Smooth muscle cell (in vitro differentiated cells): ENCODE results near the gene CD28. TPM values are rescaled to one million over a fixed set of nuclear protein-coding genes. Genes with fewer than 3 reads are reported as not detected.

Source experiments
- DNase-seq: peaks from one replicate; lab custom pipeline; 2025; ENCODE audit not compliant: unreplicated experiment; lab: John Stamatoyannopoulos, UW
- H2AFZ ChIP-seq: fragments of 200-600 bp; sonication (generic); 2 replicates; pipeline ENCODE4 v1.6.0; 2016; ENCODE audit warnings: antibody characterized with exemption, low read depth, mild to moderate bottlenecking
- H3F3A ChIP-seq: fragments of 200-600 bp; sonication (generic); 2 replicates; pipeline ENCODE4 v1.6.0; 2017; ENCODE audit warnings: antibody characterized with exemption, low read depth
- H3K27ac ChIP-seq: fragments of 200-600 bp; sonication (generic); 2 replicates; pipeline ENCODE4 v1.5.1; 2016; ENCODE audit warnings: low read depth, mild to moderate bottlenecking
- H3K27me3 ChIP-seq: fragments of 200-600 bp; sonication (generic); 2 replicates; pipeline ENCODE4 v1.6.1; 2016; ENCODE audit warnings: low read depth, mild to moderate bottlenecking
- H3K36me3 ChIP-seq: fragments of 200-600 bp; sonication (generic); 2 replicates; pipeline ENCODE4 v1.5.1; 2016; ENCODE audit warnings: low read depth
- H3K4me1 ChIP-seq: fragments of 200-600 bp; sonication (generic); 2 replicates; pipeline ENCODE4 v1.5.1; 2016; ENCODE audit warnings: low read depth
- H3K4me2 ChIP-seq: fragments of 200-600 bp; sonication (generic); 2 replicates; pipeline ENCODE4 v1.6.0; 2016; ENCODE audit warnings: mild to moderate bottlenecking
- H3K4me3 ChIP-seq: fragments of 200-600 bp; sonication (generic); 2 replicates; pipeline ENCODE4 v1.5.1; 2016; ENCODE audit warnings: mild to moderate bottlenecking
- H3K79me2 ChIP-seq: fragments of 200-600 bp; sonication (generic); 2 replicates; pipeline ENCODE4 v1.6.0; 2016; ENCODE audit warnings: low read depth, mild to moderate bottlenecking
- H3K9ac ChIP-seq: fragments of 200-600 bp; sonication (generic); 2 replicates; pipeline ENCODE4 v1.6.0; 2016; ENCODE audit warnings: low read depth
- H3K9me3 ChIP-seq: fragments of 200-600 bp; sonication (generic); replicated peaks from 2 replicates; pipeline ENCODE4 v1.5.1; 2016; ENCODE audit warnings: low read depth
- H4K20me1 ChIP-seq: fragments of 200-600 bp; sonication (generic); 2 replicates; pipeline ENCODE4 v1.6.0; 2016; ENCODE audit warnings: low read depth
- CTCF ChIP-seq: fragments of 200-600 bp; sonication (generic); IDR thresholded peaks from 2 replicates; pipeline ENCODE4 v1.5.1; 2017; ENCODE audit warnings: borderline replicate concordance, mild to moderate bottlenecking, antibody characterized with exemption; ENCODE audit not compliant: insufficient read depth, poor library complexity, severe bottlenecking
- WGBS: methylation state at CpG from one replicate; pipeline ENCODE4 v1.1.7; 2016; ENCODE audit warnings: low lambda C conversion rate; 5-methylcytosine and 5-hydroxymethylcytosine counted together
- polyA plus RNA-seq: library from polyadenylated mRNA; unstranded; fragments of >200 nt; fragmentation: Nextera tagmentation; extraction: Ambion mirVana; gene quantifications from 2 replicates; pipeline ENCODE4 v1.2.1, GENCODE V29; 2016
- total RNA-seq: library from RNA; depleted of rRNA; stranded (reverse); fragments of >200 nt; gene quantifications from 2 replicates; pipeline ENCODE4 v1.2.3, GENCODE V29; 2014

CD28 gene
- total and polyA plus RNA-seq, 2 experiments from 2014 or later, result not detected

GRCh38 chr2:203673933-203674332 lies 32.5 kb upstream of the CD28 start:
- Histone ChIP-seq H3F3A (no peaks in the 10 kb centered on the region), H3K79me2 (no peaks in the 10 kb centered on the region), H2AFZ (no peak overlapping the region), H3K9ac (no peak overlapping the region), H4K20me1 (no peaks in the 10 kb centered on the region), H3K4me1 (no peaks in the 10 kb centered on the region), H3K9me3 (no peaks in the 10 kb centered on the region), H3K4me2 (no peak overlapping the region), H3K27ac (peak overlapping the region; percentile 22), H3K36me3 (no peaks in the 10 kb centered on the region), H3K4me3 (no peak overlapping the region), H3K27me3 (no peaks in the 10 kb centered on the region)
- WGBS, result 94% methylated on average over 1 of the region's 1 CpG
- no peak for TF ChIP-seq CTCF
- DNase-seq, result no peak

- H4K20me1 ChIP-seq, result no peaks in the 10 kb centered on the region
- H3K36me3 ChIP-seq, result no peaks in the 10 kb centered on the region
- no peak overlapping the region for H2AFZ ChIP-seq
- no peaks in the 10 kb centered on the region for H3K4me1 ChIP-seq
- no peaks in the 10 kb centered on the region for H3F3A ChIP-seq
- no peak for TF ChIP-seq CTCF
- H3K9me3 ChIP-seq, result no peaks in the 10 kb centered on the region
- WGBS, result 82% methylated on average over 3 of the region's 3 CpGs
- H3K9ac ChIP-seq, result no peak overlapping the region
- H3K27me3 ChIP-seq, result no peaks in the 10 kb centered on the region
- peak overlapping the region; percentile 48 for H3K27ac ChIP-seq
- no peak overlapping the region for H3K4me2 ChIP-seq
- DNase-seq, result no peak
- no peaks in the 10 kb centered on the region for H3K79me2 ChIP-seq
- H3K4me3 ChIP-seq, result no peak overlapping the region
Observed at GRCh38 chr2:203675086-203675485, 31.4 kb upstream of the CD28 start.

GRCh38 chr2:203678971-203679370 lies 27.5 kb upstream of the CD28 start:
- TF ChIP-seq CTCF, result no peak
- Histone ChIP-seq H3K4me3 (no peak overlapping the region), H3K36me3 (no peaks in the 10 kb centered on the region), H4K20me1 (no peaks in the 10 kb centered on the region), H3K4me1 (no peaks in the 10 kb centered on the region), H3K79me2 (no peaks in the 10 kb centered on the region), H3K27me3 (no peaks in the 10 kb centered on the region), H3K9me3 (no peaks in the 10 kb centered on the region), H3K27ac (no peak overlapping the region), H3K9ac (no peak overlapping the region), H2AFZ (no peak overlapping the region), H3F3A (no peaks in the 10 kb centered on the region), H3K4me2 (no peak overlapping the region)
- 87% methylated on average over 3 of the region's 3 CpGs for WGBS
- no peak for DNase-seq

GRCh38 chr2:203679401-203679800 lies 27.0 kb upstream of the CD28 start:
- H3K9ac ChIP-seq, result no peak overlapping the region
- no peak for DNase-seq

More at GRCh38 chr2:203679401-203679800, 27.0 kb upstream of the CD28 start:
- H3K79me2 ChIP-seq, result no peaks in the 10 kb centered on the region
- no peaks in the 10 kb centered on the region for H4K20me1 ChIP-seq
- no peaks in the 10 kb centered on the region for H3K27me3 ChIP-seq
- H3K27ac ChIP-seq, result no peak overlapping the region
- H3K4me1 ChIP-seq, result no peaks in the 10 kb centered on the region
- no peaks in the 10 kb centered on the region for H3K36me3 ChIP-seq
- TF ChIP-seq CTCF, result no peak
- H3F3A ChIP-seq, result no peaks in the 10 kb centered on the region
- H3K4me3 ChIP-seq, result no peak overlapping the region
- H3K9me3 ChIP-seq, result no peaks in the 10 kb centered on the region
- H2AFZ ChIP-seq, result no peak overlapping the region
- no peak overlapping the region for H3K4me2 ChIP-seq
